Kidney (tissue), 14 donors: Measurements from ENCODE around the gene PLEKHM3. TPM values are rescaled to one million over a fixed set of nuclear protein-coding genes. Genes with fewer than 3 reads are reported as not detected.

Source experiments
- DNase-seq, 5 donors: peaks; one replicate each; pipeline ENCODE4 v3.0.0-alpha.2; 2013 to 2020
- FAIRE-seq: peaks from 2 replicates; lab custom pipeline; 2012; peaks lifted over from hg19 to GRCh38; lab: Jason Lieb, UNC
- H3K27ac ChIP-seq, 2 donors: one replicate each; pipeline ENCODE4 v1.7.0; 2013; ENCODE audit warnings: low read depth in 2 of 2, low read length in 2 of 2, inconsistent platforms in 1 of 2
- H3K27me3 ChIP-seq: one replicate; pipeline ENCODE4 v1.7.1; 2013; ENCODE audit warnings: low read length, inconsistent platforms; ENCODE audit not compliant: control insufficient read depth, insufficient read depth
- H3K36me3 ChIP-seq, 3 donors: one replicate each; pipeline versions ENCODE4 v1.7.0 to v1.7.1; 2013; ENCODE audit warnings: low read length in 3 of 3, control low read depth in 1 of 3, inconsistent platforms in 1 of 3; ENCODE audit not compliant: insufficient read depth in 3 of 3, control insufficient read depth in 2 of 3
- H3K4me1 ChIP-seq, 3 donors: one replicate each; pipeline versions ENCODE4 v1.7.0 to v1.7.1; 2013; ENCODE audit warnings: low read length in 3 of 3, inconsistent platforms in 1 of 3, low read depth in 1 of 3; ENCODE audit not compliant: control insufficient read depth in 2 of 3, insufficient read depth in 2 of 3
- H3K4me3 ChIP-seq, 3 donors: one replicate each; pipeline versions ENCODE4 v1.7.0 to v1.8.1; 2013; ENCODE audit warnings: low read length in 3 of 3, control low read depth in 1 of 3, inconsistent platforms in 1 of 3
- H3K9ac ChIP-seq, 3 donors: one replicate each; pipeline versions ENCODE4 v1.7.0 to v1.7.1; 2013; ENCODE audit warnings: low read length in 3 of 3, control low read depth in 1 of 3, inconsistent platforms in 1 of 3
- H3K9me3 ChIP-seq, 3 donors: one replicate each; pipeline versions ENCODE4 v1.7.0 to v1.7.1; 2013; ENCODE audit warnings: low read length in 3 of 3, control low read depth in 1 of 3, inconsistent platforms in 1 of 3; ENCODE audit not compliant: control insufficient read depth in 2 of 3, insufficient read depth in 1 of 3
- CTCF ChIP-seq: IDR thresholded peaks from 3 replicates; pipeline ENCODE4 v1.5.1; 2012; ENCODE audit warnings: mild to moderate bottlenecking, moderate library complexity, borderline replicate concordance; ENCODE audit not compliant: insufficient read depth; ENCODE audit errors: extremely low read depth
- intact Hi-C: fragments of 100-400 bp; cut with DNase I; formaldehyde crosslinking; loops from one replicate; pipeline ENCODE4 v1.11.1; 2022
- polyA plus RNA-seq: library from polyadenylated mRNA; stranded (reverse); fragments of 350-450 nt; fragmentation: Illumina TruSeq; extraction: RNeasy Lipid Tissue Mini Kit (QIAGEN cat#74804); gene quantifications from one replicate; pipeline ENCODE4 v1.2.3, GENCODE V29; 2014; ENCODE audit warnings: low read depth, low replicate concordance; ENCODE audit not compliant: insufficient read depth
- total RNA-seq: library from RNA; stranded (reverse); fragmentation: NEBNext Ultra II Directional; extraction: Animal tissue kit (Norgen Biotek cat#: 25700); gene quantifications from one replicate; pipeline ENCODE4 v1.2.1, GENCODE V29; 2021
- donor health status: control.
- donor health status: control.
- donor health status: control.
- donor health status: control.
- donor health status: control.
- donor health status: DM: yes; HTN: yes; CAD: no.
- donor health status: Normal renal cell carcinoma (clear cell type).

Gene PLEKHM3
- total and polyA plus RNA-seq, 2 donors from 2014 or later: 4.2 to 13.5 TPM

DNA sequence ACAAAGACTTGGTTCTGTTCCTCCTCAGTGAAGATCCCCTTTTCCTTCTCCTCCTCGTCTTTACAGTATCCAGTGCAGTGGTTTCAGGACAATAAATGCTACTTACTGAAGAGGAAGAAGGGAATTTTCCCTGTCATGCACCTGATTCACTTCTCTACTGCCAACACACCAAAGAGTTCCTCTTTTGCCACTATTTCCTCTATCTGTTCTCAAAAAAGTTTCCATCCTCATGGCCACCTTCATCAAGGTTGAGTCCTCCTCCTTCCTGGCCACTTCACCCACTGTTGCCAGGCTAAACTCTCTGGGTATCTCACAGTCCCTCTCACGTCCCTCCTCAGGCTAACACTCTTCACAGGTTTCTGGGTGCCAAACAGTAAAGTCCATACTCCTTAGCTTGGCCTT, 41.7 kb downstream of the PLEKHM3 start:
- FAIRE-seq (no peak), DNase-seq (no peak)
- Histone ChIP-seq H3K27ac (no peak overlapping the region), H3K36me3 (no peaks in the 10 kb centered on the region), H3K27me3 (no peaks in the 10 kb centered on the region), H3K9ac (no peak overlapping the region), H3K4me3 (no peak overlapping the region), H3K9me3 (no peaks in the 10 kb centered on the region), H3K4me1 (no peaks in the 10 kb centered on the region)
- intact Hi-C loops: no loop called here
- TF ChIP-seq CTCF: no peak

GRCh38 chr2:207978177-207978948, 47.0 kb downstream of the PLEKHM3 start:
- Histone ChIP-seq H3K27ac (no peak overlapping the region), H3K4me1 (no peaks in the 10 kb centered on the region), H3K9me3 (no peaks in the 10 kb centered on the region), H3K36me3 (peaks cover 0 to 6% (median 0%) of the 10 kb centered on the region in 3 donors), H3K9ac (no peak overlapping the region), H3K4me3 (no peak overlapping the region), H3K27me3 (no peaks in the 10 kb centered on the region)
- intact Hi-C loops: no loop called here
- FAIRE-seq: no peak
- DNase-seq: no peak
- TF ChIP-seq CTCF: no peak

DNA sequence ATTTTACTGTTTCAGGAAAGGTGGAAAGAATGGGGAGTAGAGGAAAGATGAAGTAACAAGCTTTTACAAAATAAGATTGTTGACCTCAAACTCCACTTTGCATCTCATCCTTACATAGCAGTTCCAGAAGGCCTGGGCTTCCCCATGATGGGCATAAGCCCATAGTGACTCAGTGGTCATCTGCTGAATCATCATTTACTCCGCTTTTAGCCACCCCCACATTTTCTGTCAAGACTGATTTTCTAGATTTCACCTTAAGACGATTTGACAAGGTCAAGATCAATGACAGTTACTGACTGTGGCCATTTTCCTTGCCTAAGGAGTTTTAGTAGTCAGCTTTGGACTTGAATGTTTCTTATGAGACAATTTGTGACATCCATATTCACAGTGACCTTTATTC, 49.4 kb downstream of the PLEKHM3 start:
- no peak for TF ChIP-seq CTCF
- H3K27ac ChIP-seq: no peak overlapping the region
- no peaks in the 10 kb centered on the region for H3K4me1 ChIP-seq
- H3K9me3 ChIP-seq: no peaks in the 10 kb centered on the region
- no peak overlapping the region for H3K9ac ChIP-seq
- DNase-seq (no peak), FAIRE-seq (no peak)
- intact Hi-C loops: no loop called here
- H3K4me3 ChIP-seq: no peak overlapping the region
- H3K36me3 ChIP-seq: peaks cover 0 to 6% (median 0%) of the 10 kb centered on the region in 3 donors
- H3K27me3 ChIP-seq: no peaks in the 10 kb centered on the region
